ENCODE measurements around the gene C1RL. TPM values are rescaled to one million over a fixed set of nuclear protein-coding genes. Genes with fewer than 3 reads are reported as not detected.
A peak's percentile ranks its signal among the peaks of the same experiment; 100 is the strongest.

The C1RL gene
- total RNA-seq, 4 donors from 2014 or later = 39.6 to 261 (median 65.0) TPM

- H3K27me3 ChIP-seq = no peaks in the 10 kb centered on the region
- H3K9me3 ChIP-seq = no peaks in the 10 kb centered on the region
- H3K36me3 ChIP-seq = no peaks in the 10 kb centered on the region
- DNase-seq = no peak
- 94 to 100% methylated on average over 6 to 7 of the region's 7 CpGs for WGBS, 2 donors (ENCODE audit: low coverage in 1 of 2)
- H3K27ac ChIP-seq = no peak overlapping the region
- in situ Hi-C loops (cut with MboI; ENCODE audit: low pct_ligation_motif_present in 1 of 4, low pct_unique_long_range_greater_than_20kb in 1 of 4, low sequenced_read_pairs in 3 of 4) (no loop called here), intact Hi-C loops (cut with DNase I; ENCODE audit: low total_unique reads) (no loop called here)
- TF ChIP-seq CTCF (IDR thresholded peaks at IDR 0.05) (no peak), EP300 (IDR thresholded peaks at IDR 0.05; ENCODE audit: low read depth) (no peak), POLR2AphosphoS5 (IDR thresholded peaks at IDR 0.05) (no peak), POLR2A (IDR thresholded peaks at IDR 0.05) (no peak)
- no peak overlapping the region for H3K4me3 ChIP-seq
- no peaks in the 10 kb centered on the region for H3K4me1 ChIP-seq
These were observed 37.2 kb upstream of the C1RL start for GRCh38 chr12:7146228-7146627.

- H3K4me1 ChIP-seq = no peaks in the 10 kb centered on the region
- in situ Hi-C loops (cut with MboI; ENCODE audit: low pct_ligation_motif_present in 1 of 4, low pct_unique_long_range_greater_than_20kb in 1 of 4, low sequenced_read_pairs in 3 of 4) = no loop called here
- H3K36me3 ChIP-seq = no peaks in the 10 kb centered on the region
- no peaks in the 10 kb centered on the region for H3K27me3 ChIP-seq
- intact Hi-C loops (cut with DNase I; ENCODE audit: low total_unique reads) = no loop called here
- DNase-seq = no peak
- WGBS, 2 donors (ENCODE audit: low coverage in 1 of 2) = 65 to 68% methylated on average over 4 of the region's 4 CpGs
- TF ChIP-seq POLR2A (IDR thresholded peaks at IDR 0.05) (no peak), POLR2AphosphoS5 (IDR thresholded peaks at IDR 0.05) (no peak), EP300 (IDR thresholded peaks at IDR 0.05; ENCODE audit: low read depth) (no peak), CTCF (IDR thresholded peaks at IDR 0.05) (no peak)
- H3K4me3 ChIP-seq = no peak overlapping the region
- no peaks in the 10 kb centered on the region for H3K9me3 ChIP-seq
- H3K27ac ChIP-seq = no peak overlapping the region
These were observed 36.7 kb upstream of the C1RL start for GRCh38 chr12:7145671-7146070.

DNA sequence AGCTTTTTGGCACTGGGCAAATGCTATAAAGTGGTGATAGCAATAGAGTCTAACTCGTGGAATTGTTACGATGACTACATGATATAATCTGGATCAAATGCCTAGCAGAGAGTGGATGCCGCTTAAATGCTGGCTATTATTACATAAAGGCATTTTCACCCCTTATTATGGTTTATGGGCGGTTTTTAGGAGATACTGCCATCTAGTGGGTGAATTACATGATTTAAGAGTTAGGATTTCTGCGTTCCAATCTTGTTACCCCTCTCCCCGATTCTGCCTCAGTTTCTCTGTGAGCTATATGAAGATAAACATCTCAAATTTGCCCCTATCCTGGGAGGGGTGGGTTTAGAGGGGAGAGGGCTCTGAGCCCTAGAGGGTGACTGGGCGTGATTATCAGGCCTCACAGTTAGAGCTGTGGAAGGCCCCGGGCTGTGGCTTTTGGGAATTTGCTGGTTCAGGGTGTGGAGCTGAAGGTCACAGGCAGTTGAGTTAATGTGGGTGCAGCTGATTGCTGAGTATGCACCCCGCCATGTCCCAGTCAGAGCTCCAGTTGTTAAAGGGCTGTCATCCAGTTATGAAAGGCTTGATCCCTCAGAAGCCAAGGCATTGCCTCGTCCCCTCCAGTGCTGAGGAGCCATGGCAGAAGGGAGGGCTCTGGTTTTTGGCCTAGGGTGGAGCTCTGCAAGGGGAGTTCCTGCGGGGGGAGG is 35.6 kb upstream of the C1RL start:
- H3K27me3 ChIP-seq = no peaks in the 10 kb centered on the region
- H3K4me1 ChIP-seq = no peaks in the 10 kb centered on the region
- TF ChIP-seq CTCF (IDR thresholded peaks at IDR 0.05) = peak; percentile 31 to 55 (median 50)
- no peak for TF ChIP-seq EP300 (IDR thresholded peaks at IDR 0.05; ENCODE audit: low read depth)
- no peaks in the 10 kb centered on the region for H3K9me3 ChIP-seq
- intact Hi-C loops (cut with DNase I; ENCODE audit: low total_unique reads) = no loop called here
- no peak overlapping the region for H3K27ac ChIP-seq
- DNase-seq = no peak
- no peaks in the 10 kb centered on the region for H3K36me3 ChIP-seq
- 14 to 54% methylated on average over 5 to 11 of the region's 11 CpGs for WGBS, 2 donors (ENCODE audit: low coverage in 1 of 2)
- in situ Hi-C loops (cut with MboI; ENCODE audit: low pct_ligation_motif_present in 1 of 4, low pct_unique_long_range_greater_than_20kb in 1 of 4, low sequenced_read_pairs in 3 of 4) = no loop called here
- H3K4me3 ChIP-seq = no peak overlapping the region

- no peaks in the 10 kb centered on the region for H3K36me3 ChIP-seq
- in situ Hi-C loops (cut with MboI; ENCODE audit: low pct_ligation_motif_present in 1 of 4, low pct_unique_long_range_greater_than_20kb in 1 of 4, low sequenced_read_pairs in 3 of 4) = no loop called here
- no peak overlapping the region for H3K27ac ChIP-seq
- intact Hi-C loops (cut with DNase I; ENCODE audit: low total_unique reads) = no loop called here
- DNase-seq = no peak
- H3K4me1 ChIP-seq = no peaks in the 10 kb centered on the region
- 96% methylated on average over 7 of the region's 7 CpGs; no CpG with 5 or more reads in 1 of the 2 donors for WGBS, 2 donors (ENCODE audit: low coverage in 1 of 2)
- H3K4me3 ChIP-seq = no peak overlapping the region
- no peaks in the 10 kb centered on the region for H3K27me3 ChIP-seq
- TF ChIP-seq CTCF (IDR thresholded peaks at IDR 0.05) = no peak
- no peak for TF ChIP-seq EP300 (IDR thresholded peaks at IDR 0.05; ENCODE audit: low read depth)
- TF ChIP-seq POLR2AphosphoS5 (IDR thresholded peaks at IDR 0.05) = no peak
- TF ChIP-seq POLR2A (IDR thresholded peaks at IDR 0.05) = no peak
- no peaks in the 10 kb centered on the region for H3K9me3 ChIP-seq
These were observed 34.5 kb upstream of the C1RL start for GRCh38 chr12:7143564-7143963.
